ENCODE data around the gene DRD2.

- no peak for TF ChIP-seq CTCF (IDR thresholded peaks at IDR 0.05)
- TF ChIP-seq POLR2A (IDR thresholded peaks at IDR 0.05), result no peak
These were observed 46.7 kb upstream of the DRD2 start for GRCh38 chr11:113521737-113522517.

All from testis (tissue), 2 donors.